Activated CD8-positive, alpha-beta memory T cell treated with anti-CD3 and anti-CD28 coated beads, Interleukin-2, amount 50 U/mL, for 1 hour (primary cell): ENCODE results near the gene MSI2.

Experiments
- DNase-seq: peaks from one replicate; pipeline ENCODE4 v3.0.0-alpha.2; 2020; ENCODE audit errors: extremely low read depth

Gene MSI2

DNA sequence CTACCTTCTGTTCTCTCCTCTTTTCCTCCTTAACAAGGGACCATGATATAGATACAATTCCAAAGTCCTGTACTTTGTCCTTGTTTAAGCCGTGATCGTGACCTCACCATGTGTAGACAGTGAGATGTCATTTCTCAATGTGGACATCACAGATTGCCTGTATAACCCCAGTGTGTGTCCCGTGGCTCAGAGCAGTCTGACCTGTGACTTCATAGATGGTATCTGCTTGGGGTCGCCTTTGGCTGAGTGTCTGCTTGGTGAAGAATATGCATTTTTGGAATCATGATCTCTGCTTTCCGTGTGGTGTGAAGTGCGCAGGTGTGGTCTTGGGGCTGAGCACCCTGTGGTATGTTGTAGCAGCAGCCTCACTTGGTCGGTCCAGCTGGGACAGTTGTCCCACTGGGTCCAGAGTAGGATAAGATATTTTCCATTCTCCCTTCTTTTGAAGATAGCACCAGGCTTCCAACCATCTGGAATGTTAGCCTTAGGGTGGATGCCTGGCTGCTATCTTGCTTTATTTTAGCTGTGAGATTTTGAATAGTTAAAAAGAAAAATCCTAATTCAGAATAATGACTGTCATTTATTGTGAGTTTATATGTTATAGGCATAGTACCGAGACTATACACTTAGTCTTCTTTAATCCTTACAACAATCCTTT, 13.4 kb downstream of the MSI2 start:
- DNase-seq: no peak

GRCh38 chr17:57270801-57271245, 14.5 kb downstream of the MSI2 start:
- DNase-seq: no peak

DNA sequence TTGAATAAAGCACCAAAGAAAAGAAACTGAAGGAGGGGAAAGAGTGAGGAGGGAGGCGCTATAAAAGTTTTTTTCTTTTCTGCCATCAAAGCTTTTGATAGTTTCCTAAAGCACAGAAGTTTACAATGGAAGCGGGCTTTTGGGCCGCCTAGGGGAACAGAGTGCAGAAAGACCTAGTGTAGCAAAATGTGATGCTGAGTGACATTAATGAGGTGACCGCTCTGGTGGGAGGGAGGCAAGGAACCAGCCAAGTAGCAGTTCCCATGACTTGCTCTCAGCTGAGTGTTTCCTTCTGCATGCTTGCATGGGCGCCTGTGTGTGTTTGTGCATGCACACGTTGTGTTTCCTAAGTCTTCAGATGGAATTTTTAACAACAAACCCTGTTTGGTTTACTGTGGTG, 15.5 kb downstream of the MSI2 start:
- no peak for DNase-seq

GRCh38 chr17:57273490-57273889, 17.2 kb downstream of the MSI2 start:
- no peak for DNase-seq

DNA sequence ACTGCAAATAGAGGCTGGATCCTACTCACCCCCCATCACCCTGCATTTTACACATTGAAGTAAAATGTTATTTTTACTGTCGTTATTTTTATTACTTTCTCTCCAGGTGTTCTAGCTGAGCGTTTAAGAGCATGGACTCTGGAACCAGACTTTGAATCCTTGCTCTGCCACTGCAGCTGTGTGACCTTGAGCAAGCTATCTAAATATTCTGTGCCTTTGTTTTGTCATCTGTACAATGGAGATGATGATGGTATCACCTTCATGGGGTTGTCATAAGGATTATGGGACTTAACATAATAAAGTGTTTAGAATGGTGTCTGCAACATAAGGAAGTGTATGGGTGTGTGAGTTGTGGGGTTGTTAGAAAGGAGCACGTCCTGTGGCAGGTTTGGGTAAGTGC, 17.8 kb downstream of the MSI2 start:
- DNase-seq: no peak

- no peak for DNase-seq
Observed at GRCh38 chr17:57275071-57275764, 18.9 kb downstream of the MSI2 start.

DNA sequence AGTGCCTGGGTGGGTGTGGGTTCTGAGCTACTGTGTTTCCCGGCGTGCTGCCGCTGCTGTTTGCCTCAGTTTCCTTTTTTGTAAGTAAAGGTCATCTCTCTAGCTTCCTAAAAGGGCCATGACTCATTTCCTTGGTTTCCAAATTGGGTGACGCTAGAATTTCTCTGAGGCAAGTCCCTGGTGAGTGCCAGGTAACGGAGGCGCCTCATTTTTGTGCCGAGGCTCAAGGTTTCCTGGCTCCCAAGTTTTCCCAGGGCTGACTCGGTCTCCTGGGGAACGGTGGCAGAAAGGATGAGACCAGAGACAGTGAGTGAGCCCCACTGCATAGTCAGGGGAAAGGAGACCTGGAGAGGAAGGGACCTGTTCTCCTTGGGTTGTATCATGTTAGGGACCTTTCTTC, 20.3 kb downstream of the MSI2 start:
- no peak for DNase-seq

DNA sequence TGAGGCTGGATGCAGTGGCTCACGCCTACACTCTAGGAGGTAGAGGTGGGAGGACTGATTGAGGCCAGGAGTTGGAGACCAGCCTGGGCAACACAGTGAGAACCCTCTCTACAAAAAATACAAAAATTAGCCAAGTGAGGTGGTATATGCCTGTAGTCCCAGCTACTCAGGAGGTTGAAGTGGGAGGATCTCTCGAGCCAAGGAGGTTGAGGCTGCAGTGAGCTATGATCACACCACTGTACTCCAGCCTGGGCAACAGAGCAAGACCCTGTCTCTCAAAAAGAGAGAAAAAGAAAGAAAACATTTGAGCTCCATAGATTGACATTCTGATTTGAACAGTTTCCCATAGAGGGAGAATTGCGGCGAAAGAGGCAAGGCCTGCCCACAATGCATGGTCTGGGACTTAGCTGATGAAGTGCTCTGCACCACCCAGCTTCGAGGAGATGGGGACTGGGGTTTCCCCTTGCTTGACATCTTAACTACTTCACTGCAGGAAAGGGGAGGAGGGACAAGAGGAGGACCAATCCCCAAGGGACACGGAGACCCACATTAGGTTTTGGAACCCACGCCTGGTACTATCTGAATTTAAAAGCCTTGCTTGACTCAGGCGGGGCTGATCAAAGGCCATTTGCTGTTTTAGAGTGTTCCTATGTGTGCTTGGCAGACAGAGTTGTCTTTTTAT, 21.7 kb downstream of the MSI2 start:
- no peak for DNase-seq

GRCh38 chr17:57278740-57279387, 22.5 kb downstream of the MSI2 start:
- DNase-seq: no peak

DNA sequence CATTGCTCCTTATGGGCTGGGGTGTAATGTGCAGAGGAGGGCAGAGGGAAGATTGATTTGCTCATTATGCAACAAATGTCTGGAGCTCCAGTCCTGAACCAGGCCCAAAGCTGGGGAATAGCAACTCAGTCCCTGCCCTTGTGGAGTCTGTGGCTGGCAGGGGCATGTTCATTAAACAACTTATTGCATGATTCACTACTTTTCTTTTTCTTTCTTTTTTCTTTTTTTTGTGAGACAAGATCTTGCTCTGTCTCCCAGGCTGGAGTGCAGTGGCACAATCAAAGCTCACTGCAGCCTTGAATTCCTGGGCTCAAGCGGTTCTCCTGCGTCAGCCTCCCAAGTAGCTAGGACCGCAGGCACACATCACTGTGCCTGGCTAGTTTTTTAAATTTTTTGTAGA, 23.1 kb downstream of the MSI2 start:
- no peak for DNase-seq

DNA sequence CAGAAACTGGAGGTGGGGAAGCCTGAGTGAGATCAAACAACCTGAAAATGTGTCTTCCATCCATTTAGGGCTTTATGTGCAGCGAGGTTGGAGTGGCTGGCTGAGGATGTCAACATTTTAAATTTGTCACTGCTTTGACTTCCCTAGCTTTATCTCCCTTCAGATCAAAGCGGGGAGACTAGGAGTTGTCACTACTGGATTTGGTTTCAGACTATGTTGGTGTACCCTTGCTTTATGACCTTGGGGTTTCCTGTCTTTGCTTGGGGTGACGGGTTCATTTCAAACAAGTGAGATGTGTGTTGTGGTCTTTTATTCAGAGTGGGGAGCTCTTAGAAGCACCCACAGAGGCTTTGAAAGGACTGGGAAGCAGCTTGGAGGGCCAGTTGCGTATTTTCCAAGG, 25.6 kb downstream of the MSI2 start:
- no peak for DNase-seq

GRCh38 chr17:57282296-57282695, 26.0 kb downstream of the MSI2 start:
- no peak for DNase-seq

- no peak for DNase-seq
Observed at GRCh38 chr17:57283203-57283971, 27.1 kb downstream of the MSI2 start.

GRCh38 chr17:57284583-57284982, 28.3 kb downstream of the MSI2 start:
- DNase-seq: no peak

DNA sequence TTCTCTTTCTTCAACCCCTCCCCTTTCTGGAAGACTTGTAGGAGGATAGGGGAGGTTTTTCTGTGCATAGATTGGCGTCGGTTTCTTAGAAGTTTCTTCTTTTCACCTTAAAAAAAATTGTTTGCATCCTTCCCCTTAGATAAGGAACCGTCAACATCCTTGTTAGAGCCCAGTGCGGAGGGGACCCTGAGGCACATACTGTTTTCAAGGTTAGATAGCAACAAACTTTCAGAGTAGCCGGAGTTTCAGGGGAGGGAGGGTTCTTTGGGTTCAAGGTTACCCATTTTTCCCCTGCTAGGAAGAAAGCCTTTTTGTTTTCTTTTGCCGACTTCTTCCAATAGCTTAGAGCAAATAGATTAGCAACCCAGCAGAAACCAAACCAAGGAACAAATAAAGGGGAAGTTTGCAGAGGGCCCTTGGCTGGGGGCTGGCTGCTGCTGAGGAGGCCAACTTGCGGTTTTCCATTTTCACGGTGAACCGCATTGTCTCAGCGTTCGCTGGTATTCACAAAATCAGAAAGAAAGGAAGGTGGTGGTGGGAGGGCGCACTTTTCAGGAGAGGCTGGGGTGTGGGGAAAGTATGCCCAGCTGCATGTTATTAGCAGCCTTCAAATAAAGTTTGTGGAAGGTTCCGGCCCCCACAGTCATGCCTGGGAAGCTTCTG, 28.8 kb downstream of the MSI2 start:
- DNase-seq: no peak

DNA sequence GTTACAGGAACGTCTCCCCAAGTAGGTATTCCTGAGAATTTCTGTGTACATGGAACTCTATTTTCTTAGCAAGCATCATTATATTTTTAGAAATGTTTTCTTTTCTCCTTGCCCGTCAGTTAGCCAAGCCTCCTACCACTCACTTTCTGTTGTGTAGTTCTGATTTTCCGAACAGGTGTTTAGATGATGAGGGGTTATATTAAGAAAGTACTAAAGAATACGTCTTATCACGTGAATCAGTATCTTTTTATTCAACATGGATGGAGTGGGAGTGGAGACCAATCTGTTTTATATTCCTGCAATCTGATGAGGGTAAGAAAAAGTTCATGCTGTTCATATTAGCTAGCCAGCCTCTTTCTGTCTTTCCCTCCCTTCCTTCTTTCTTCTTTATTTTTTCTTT, 29.4 kb downstream of the MSI2 start:
- DNase-seq: no peak

DNA sequence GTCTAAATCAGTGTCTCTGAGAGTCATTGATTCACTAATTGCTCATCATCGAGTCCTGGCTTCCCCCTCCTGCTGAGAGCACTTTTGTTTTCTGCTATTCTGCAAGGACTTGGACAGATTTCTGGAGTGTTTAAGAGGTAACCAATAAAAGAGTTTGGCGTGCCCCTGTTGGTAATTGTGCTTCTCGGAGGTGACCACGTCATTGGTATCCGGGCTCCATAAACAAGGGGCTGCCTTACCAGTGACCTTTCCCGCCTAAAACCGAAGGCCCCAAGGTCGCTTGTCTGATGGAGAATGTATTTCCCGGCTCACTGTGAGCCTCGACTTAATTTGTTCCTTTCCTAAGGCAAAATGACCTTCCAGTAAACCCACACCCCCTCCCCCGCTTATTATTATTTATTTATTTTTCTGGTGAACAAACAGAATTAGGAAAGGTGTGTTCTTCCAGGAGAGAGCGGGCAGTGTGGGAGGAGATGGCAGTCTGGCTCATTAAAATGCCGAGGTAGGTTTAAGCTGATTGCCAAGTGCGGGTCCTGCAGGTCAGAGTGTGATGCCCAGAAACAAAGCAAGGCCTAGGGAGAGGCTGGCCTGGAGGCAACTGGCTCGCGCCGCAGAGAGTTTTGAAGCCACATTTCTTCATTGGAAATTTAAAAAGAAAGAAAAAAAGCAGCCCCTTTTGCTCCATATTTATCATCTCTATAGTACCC, 30.2 kb downstream of the MSI2 start:
- DNase-seq: no peak

DNA sequence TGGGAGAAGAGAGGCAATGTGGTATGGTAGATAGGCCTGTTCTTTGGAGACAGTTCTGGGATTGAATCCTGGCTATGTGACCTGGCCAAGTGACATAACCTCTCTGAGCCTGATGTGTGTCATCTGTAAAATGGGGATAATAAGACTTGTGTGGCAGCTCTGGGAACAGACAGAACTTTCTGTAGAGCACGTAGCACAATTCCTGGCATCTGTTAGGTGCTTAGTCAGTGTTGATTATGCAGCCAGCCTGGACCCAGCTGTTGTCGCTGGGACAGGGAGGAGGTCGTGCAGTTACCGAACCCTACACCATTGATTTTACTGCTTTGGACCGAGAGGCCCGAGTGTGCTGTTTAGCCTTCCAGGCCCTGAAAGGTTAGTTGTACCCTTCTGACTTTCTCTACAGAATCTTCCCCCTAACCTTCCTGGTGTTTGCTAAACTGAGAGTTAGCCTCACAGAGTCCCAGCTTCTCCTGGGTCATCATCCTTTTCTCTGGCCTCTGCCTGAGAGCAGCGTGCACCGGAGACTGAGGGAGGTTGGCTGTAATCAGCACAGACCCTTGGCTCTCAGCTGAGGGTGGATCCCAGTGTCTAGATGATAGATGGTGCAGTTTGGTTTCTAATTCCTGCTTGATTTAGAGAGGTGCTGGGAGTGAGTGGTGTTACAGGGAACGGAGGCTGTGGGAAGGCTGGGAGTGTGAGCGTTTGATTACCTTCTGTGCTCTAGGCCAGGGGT, 31.9 kb downstream of the MSI2 start:
- no peak for DNase-seq

DNA sequence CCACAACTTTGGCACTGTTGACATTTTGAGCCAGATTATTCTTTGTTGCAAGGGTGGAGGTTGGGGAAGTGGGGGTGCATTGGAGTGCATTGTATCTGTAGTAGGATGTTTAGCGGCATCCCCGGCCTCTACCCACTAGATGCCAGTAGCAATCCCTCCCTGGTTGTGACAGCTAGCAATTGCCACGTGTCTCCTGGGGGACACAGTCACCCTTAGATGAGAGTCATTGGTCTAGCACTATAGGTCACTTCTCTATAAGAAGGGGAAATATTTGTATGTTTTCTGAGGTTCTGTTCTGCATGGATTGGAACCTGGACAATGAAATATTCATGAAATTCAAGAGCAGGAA, 32.4 kb downstream of the MSI2 start:
- no peak for DNase-seq

DNA sequence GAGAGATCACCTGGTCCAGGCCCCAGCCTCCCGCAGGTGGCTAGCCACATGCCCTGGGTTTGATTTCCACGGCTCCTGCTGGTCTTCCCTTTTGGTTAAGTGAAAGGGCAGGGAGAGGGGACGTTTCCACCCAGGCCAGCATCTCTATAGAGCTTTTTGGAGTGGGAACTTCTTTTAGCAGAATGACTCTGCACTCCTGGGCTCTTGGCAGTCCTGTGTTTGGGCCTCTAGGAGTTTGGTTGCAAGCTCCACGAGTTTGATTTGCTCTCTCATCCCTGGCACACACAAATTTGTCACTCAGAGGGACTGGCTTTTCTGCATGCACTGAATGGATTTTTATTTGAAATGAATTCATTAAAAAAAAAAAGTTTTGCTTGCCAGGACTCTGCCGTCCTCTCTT, 32.8 kb downstream of the MSI2 start:
- no peak for DNase-seq
